HG02588 (cell line): Measurements from ENCODE around the gene GRK4.
"Not testable (repeated sequence)": the region's sequence is repeated elsewhere in the genome, so short reads cannot be mapped to it uniquely, and the experiment has no call there.

Experiments used
- ATAC-seq: cut with Tn5 transposase; IDR thresholded peaks from one replicate; pipeline ENCODE4 v1.9.1; 2021; ENCODE audit warnings: mild to moderate bottlenecking, moderate library complexity; ENCODE audit not compliant: unreplicated experiment

Gene GRK4

GRCh38 chr4:2963175-2963965 is at the start of gene GRK4, which contains the start of gene NOP14:
TSS of gene GRK4 (plus strand) at chr4:2963571. CDS start at chr4:2964071, 500 bp downstream.
TSS of gene NOP14 (minus strand) at chr4:2963406. CDS start at chr4:2963319, 87 bp downstream.
- ATAC-seq: peak; percentile 84

GRCh38 chr4:2914256-2915126 is 48.9 kb upstream of the GRK4 start:
- ATAC-seq: no peak

- no peak for ATAC-seq
Measured at GRCh38 chr4:2915789-2916188, 47.6 kb upstream of the GRK4 start.

GRCh38 chr4:2916696-2917095 is 46.7 kb upstream of the GRK4 start:
- ATAC-seq: not testable (repeated sequence)

- ATAC-seq: not testable (repeated sequence)
Measured at GRCh38 chr4:2918300-2918699, 45.1 kb upstream of the GRK4 start.

- ATAC-seq: not testable (repeated sequence)
Measured at GRCh38 chr4:2918714-2919113, 44.7 kb upstream of the GRK4 start.

- ATAC-seq: not testable (repeated sequence)
Measured at GRCh38 chr4:2922453-2923101, 40.8 kb upstream of the GRK4 start.

- no peak for ATAC-seq
Measured at GRCh38 chr4:2923141-2923551, 40.2 kb upstream of the GRK4 start.

- ATAC-seq: no peak
Measured at GRCh38 chr4:2923668-2924173, 39.6 kb upstream of the GRK4 start.

GRCh38 chr4:2924286-2924685 is 39.1 kb upstream of the GRK4 start:
- no peak for ATAC-seq

- ATAC-seq: no peak
Measured at GRCh38 chr4:2924765-2925301, 38.5 kb upstream of the GRK4 start.

GRCh38 chr4:2925496-2925895 is 37.9 kb upstream of the GRK4 start:
- no peak for ATAC-seq

- no peak for ATAC-seq
Measured at GRCh38 chr4:2925931-2926860, 37.2 kb upstream of the GRK4 start.

GRCh38 chr4:2927016-2927695 is 36.2 kb upstream of the GRK4 start:
- ATAC-seq: no peak

- no peak for ATAC-seq
Measured at GRCh38 chr4:2927696-2928075, 35.7 kb upstream of the GRK4 start.

GRCh38 chr4:2928242-2929176 is 34.9 kb upstream of the GRK4 start:
- ATAC-seq: no peak

GRCh38 chr4:2929469-2929868 is 33.9 kb upstream of the GRK4 start:
- no peak for ATAC-seq

GRCh38 chr4:2930135-2930757 is 33.1 kb upstream of the GRK4 start:
- no peak for ATAC-seq
